IPS-NIHi11 (cell line): Measurements from ENCODE around the gene ASCL3.
"Not testable (repeated sequence)": the region's sequence is repeated elsewhere in the genome, so short reads cannot be mapped to it uniquely, and the experiment has no call there.

Source experiments
- DNase-seq: peaks from one replicate; pipeline ENCODE4 v3.0.0; 2012; ENCODE audit warnings: mixed read lengths, low spot score

ASCL3 gene

GRCh38 chr11:8910649-8911026, 32.2 kb downstream of the ASCL3 start:
- no peak for DNase-seq

- no peak for DNase-seq
Observed at GRCh38 chr11:8908099-8908498, 34.7 kb downstream of the ASCL3 start.

GRCh38 chr11:8907116-8907515, 35.7 kb downstream of the ASCL3 start:
- DNase-seq: no peak

GRCh38 chr11:8905528-8906165, 37.2 kb downstream of the ASCL3 start:
- no peak for DNase-seq

- no peak for DNase-seq
Observed at GRCh38 chr11:8899119-8899753, 43.6 kb downstream of the ASCL3 start.

- DNase-seq: not testable (repeated sequence)
Observed at GRCh38 chr11:8891185-8891584, 51.6 kb downstream of the ASCL3 start.
